Measurements from ENCODE around the gene ANAPC5.

ANAPC5 gene

GRCh38 chr12:121331248-121331647 lies 21.0 kb downstream of the ANAPC5 start:
- H3K4me3 ChIP-seq (ENCODE audit: control insufficient read depth in 1 of 7, extremely low read depth in 1 of 7, insufficient read depth in 4 of 7, low read depth in 2 of 7, low read length in 6 of 7), result no peak overlapping the region
- H3K27me3 ChIP-seq (replicated peaks in 2 of 5; ENCODE audit: control insufficient read depth in 4 of 5, insufficient read depth in 5 of 5, low read length in 4 of 5), result no peaks in the 10 kb centered on the region
- H3K27ac ChIP-seq (ENCODE audit: insufficient read depth in 1 of 2, low read depth in 1 of 2, low read length in 2 of 2, poor library complexity in 1 of 2, severe bottlenecking in 2 of 2), result no peak overlapping the region
- H3K36me3 ChIP-seq (ENCODE audit: control insufficient read depth in 4 of 4, insufficient read depth in 4 of 4, low read length in 3 of 4), result peaks cover 25 to 84% (median 50%) of the 10 kb centered on the region in 4 experiments
- WGBS (ENCODE audit: insufficient coverage), result 100% methylated on average over 5 of the region's 6 CpGs
- ChIA-PET POLR2A (no interaction called here), CTCF (interaction anchor here (0.6 to 11.5 kb wide), 2 partner anchors 8 to 112 kb away, joined by 3 to 123 read pairs; no protein-coding TSS in a partner anchor)
- peaks cover 7 to 26% (median 22%) of the 10 kb centered on the region in 4 experiments for H3K4me1 ChIP-seq (ENCODE audit: control extremely low read depth in 1 of 4, control insufficient read depth in 4 of 4, insufficient read depth in 4 of 4, low read length in 3 of 4)
- H3K9me3 ChIP-seq (ENCODE audit: control extremely low read depth in 1 of 5, control insufficient read depth in 4 of 5, insufficient read depth in 2 of 5, low read depth in 1 of 5, low read length in 4 of 5), result no peaks in the 10 kb centered on the region
- no peak for DNase-seq

DNA sequence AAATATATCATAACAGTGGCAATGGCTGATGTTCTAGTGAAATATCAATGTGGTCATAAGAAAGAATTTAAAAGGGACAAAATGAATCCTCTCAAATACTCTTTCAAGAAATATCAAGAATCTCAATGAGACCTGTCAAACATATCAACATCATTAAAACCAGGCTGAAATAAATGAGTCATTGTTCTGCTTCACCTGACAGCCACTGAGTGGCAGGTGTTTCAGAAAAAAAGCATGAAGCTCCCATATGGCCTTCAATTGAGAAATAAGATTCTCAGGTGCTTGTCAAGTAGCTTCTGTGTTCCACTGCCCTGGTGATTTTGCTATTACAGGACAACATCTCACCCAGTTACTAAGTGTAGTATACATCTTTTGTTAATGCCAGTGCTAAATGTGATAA lies 21.5 kb downstream of the ANAPC5 start:
- ChIA-PET POLR2A (no interaction called here), CTCF (interaction anchor here (11.5 kb wide), 1 partner anchor 113 kb away, joined by 123 read pairs; no protein-coding TSS in a partner anchor)
- Histone ChIP-seq H3K27ac (ENCODE audit: insufficient read depth in 1 of 2, low read depth in 1 of 2, low read length in 2 of 2, poor library complexity in 1 of 2, severe bottlenecking in 2 of 2) (no peak overlapping the region), H3K4me3 (ENCODE audit: control insufficient read depth in 1 of 7, extremely low read depth in 1 of 7, insufficient read depth in 4 of 7, low read depth in 2 of 7, low read length in 6 of 7) (no peak overlapping the region), H3K9me3 (ENCODE audit: control extremely low read depth in 1 of 5, control insufficient read depth in 4 of 5, insufficient read depth in 2 of 5, low read depth in 1 of 5, low read length in 4 of 5) (no peaks in the 10 kb centered on the region), H3K27me3 (replicated peaks in 2 of 5; ENCODE audit: control insufficient read depth in 4 of 5, insufficient read depth in 5 of 5, low read length in 4 of 5) (no peaks in the 10 kb centered on the region), H3K4me1 (ENCODE audit: control extremely low read depth in 1 of 4, control insufficient read depth in 4 of 4, insufficient read depth in 4 of 4, low read length in 3 of 4) (peaks cover 10 to 32% (median 27%) of the 10 kb centered on the region in 4 experiments), H3K36me3 (ENCODE audit: control insufficient read depth in 4 of 4, insufficient read depth in 4 of 4, low read length in 3 of 4) (peaks cover 25 to 87% (median 50%) of the 10 kb centered on the region in 4 experiments)
- DNase-seq, result no peak

DNA sequence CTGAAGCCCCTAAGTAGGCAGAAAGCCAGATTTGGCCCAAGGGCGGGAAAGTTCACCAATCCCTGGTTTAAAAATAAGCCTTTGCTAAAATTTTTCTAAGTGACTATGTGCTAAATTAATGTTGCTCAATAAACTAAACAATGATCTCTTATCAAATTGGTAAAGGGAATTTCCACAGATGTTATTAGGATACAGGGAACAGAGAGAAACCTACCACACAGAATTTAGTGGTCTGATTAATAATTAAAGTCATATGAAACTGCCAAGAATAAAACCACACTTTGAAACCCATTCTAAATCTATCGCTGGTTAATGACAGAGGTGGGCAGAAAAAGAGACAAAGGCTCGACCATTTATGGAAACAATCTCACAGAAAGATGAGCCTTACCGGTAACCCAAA lies 22.0 kb downstream of the ANAPC5 start:
- POLR2A ChIA-PET, result no interaction called here
- Histone ChIP-seq H3K4me1 (ENCODE audit: control extremely low read depth in 1 of 4, control insufficient read depth in 4 of 4, insufficient read depth in 4 of 4, low read length in 3 of 4) (peaks cover 10 to 34% (median 29%) of the 10 kb centered on the region in 4 experiments), H3K27me3 (replicated peaks in 2 of 5; ENCODE audit: control insufficient read depth in 4 of 5, insufficient read depth in 5 of 5, low read length in 4 of 5) (no peaks in the 10 kb centered on the region), H3K36me3 (ENCODE audit: control insufficient read depth in 4 of 4, insufficient read depth in 4 of 4, low read length in 3 of 4) (peaks cover 25 to 85% (median 48%) of the 10 kb centered on the region in 4 experiments), H3K9me3 (ENCODE audit: control extremely low read depth in 1 of 5, control insufficient read depth in 4 of 5, insufficient read depth in 2 of 5, low read depth in 1 of 5, low read length in 4 of 5) (no peaks in the 10 kb centered on the region), H3K27ac (ENCODE audit: insufficient read depth in 1 of 2, low read depth in 1 of 2, low read length in 2 of 2, poor library complexity in 1 of 2, severe bottlenecking in 2 of 2) (no peak overlapping the region), H3K4me3 (ENCODE audit: control insufficient read depth in 1 of 7, extremely low read depth in 1 of 7, insufficient read depth in 4 of 7, low read depth in 2 of 7, low read length in 6 of 7) (no peak overlapping the region)
- DNase-seq, result no peak
- WGBS (ENCODE audit: insufficient coverage), result 100% methylated on average over 3 of the region's 4 CpGs
- CTCF ChIA-PET, result interaction anchor here (1.1 to 11.5 kb wide), 2 partner anchors 112 to 113 kb away, joined by 4 to 123 read pairs; no protein-coding TSS in a partner anchor

- no peak overlapping the region for H3K27ac ChIP-seq (ENCODE audit: insufficient read depth in 1 of 2, low read depth in 1 of 2, low read length in 2 of 2, poor library complexity in 1 of 2, severe bottlenecking in 2 of 2)
- peaks cover 25 to 88% (median 50%) of the 10 kb centered on the region in 4 experiments for H3K36me3 ChIP-seq (ENCODE audit: control insufficient read depth in 4 of 4, insufficient read depth in 4 of 4, low read length in 3 of 4)
- no peaks in the 10 kb centered on the region for H3K27me3 ChIP-seq (replicated peaks in 2 of 5; ENCODE audit: control insufficient read depth in 4 of 5, insufficient read depth in 5 of 5, low read length in 4 of 5)
- no peak for DNase-seq
- POLR2A ChIA-PET, result no interaction called here
- peaks cover 10 to 34% (median 29%) of the 10 kb centered on the region in 4 experiments for H3K4me1 ChIP-seq (ENCODE audit: control extremely low read depth in 1 of 4, control insufficient read depth in 4 of 4, insufficient read depth in 4 of 4, low read length in 3 of 4)
- H3K4me3 ChIP-seq (ENCODE audit: control insufficient read depth in 1 of 7, extremely low read depth in 1 of 7, insufficient read depth in 4 of 7, low read depth in 2 of 7, low read length in 6 of 7), result no peak overlapping the region
- CTCF ChIA-PET, result interaction anchor here (0.6 to 2.8 kb wide), 8 partner anchors 9 to 236 kb away, joined by 3 to 9 read pairs (median 4); no protein-coding TSS in a partner anchor
- no peaks in the 10 kb centered on the region for H3K9me3 ChIP-seq (ENCODE audit: control extremely low read depth in 1 of 5, control insufficient read depth in 4 of 5, insufficient read depth in 2 of 5, low read depth in 1 of 5, low read length in 4 of 5)
- WGBS (ENCODE audit: insufficient coverage), result 90% methylated on average over 2 of the region's 4 CpGs
These were observed 23.6 kb downstream of the ANAPC5 start for GRCh38 chr12:121328620-121329019.

- CTCF ChIA-PET, result interaction anchor here (1.2 to 4.2 kb wide), 5 partner anchors 8 to 116 kb away, joined by 5 to 19 read pairs (median 9); no protein-coding TSS in a partner anchor
- 29% methylated on average over 16 of the region's 21 CpGs for WGBS (ENCODE audit: insufficient coverage)
- POLR2A ChIA-PET, result interaction anchor here (1.2 to 1.3 kb wide), 2 partner anchors 73 to 124 kb away, joined by 3 read pairs; partner anchors contain the start of gene RNF34
These were observed 25.1 kb downstream of the ANAPC5 start for GRCh38 chr12:121326996-121327674.

GRCh38 chr12:121325922-121326396 lies 26.3 kb downstream of the ANAPC5 start:
- ChIA-PET POLR2A (interaction anchor here (0.5 to 1.2 kb wide), 2 partner anchors 9 to 75 kb away, joined by 3 read pairs; partner anchors contain the start of gene RNF34), CTCF (interaction anchor here (1.0 to 4.2 kb wide), 4 partner anchors 9 to 117 kb away, joined by 3 to 19 read pairs (median 6); partner anchors contain the start of gene ANAPC5)
- H3K27me3 ChIP-seq (replicated peaks in 2 of 5; ENCODE audit: control insufficient read depth in 4 of 5, insufficient read depth in 5 of 5, low read length in 4 of 5), result no peaks in the 10 kb centered on the region
- peak overlapping the region in 1 of 7 experiments; percentile 23 for H3K4me3 ChIP-seq (ENCODE audit: control insufficient read depth in 1 of 7, extremely low read depth in 1 of 7, insufficient read depth in 4 of 7, low read depth in 2 of 7, low read length in 6 of 7)
- 6% methylated on average over 4 of the region's 5 CpGs for WGBS (ENCODE audit: insufficient coverage)
- peak overlapping the region; percentile 35 to 78 for H3K27ac ChIP-seq (ENCODE audit: insufficient read depth in 1 of 2, low read depth in 1 of 2, low read length in 2 of 2, poor library complexity in 1 of 2, severe bottlenecking in 2 of 2)
- no peaks in the 10 kb centered on the region for H3K9me3 ChIP-seq (ENCODE audit: control extremely low read depth in 1 of 5, control insufficient read depth in 4 of 5, insufficient read depth in 2 of 5, low read depth in 1 of 5, low read length in 4 of 5)
- peaks cover 10 to 34% (median 29%) of the 10 kb centered on the region in 4 experiments for H3K4me1 ChIP-seq (ENCODE audit: control extremely low read depth in 1 of 4, control insufficient read depth in 4 of 4, insufficient read depth in 4 of 4, low read length in 3 of 4)
- peaks cover 16 to 68% (median 39%) of the 10 kb centered on the region in 4 experiments for H3K36me3 ChIP-seq (ENCODE audit: control insufficient read depth in 4 of 4, insufficient read depth in 4 of 4, low read length in 3 of 4)
- peak; percentile 66 to 91 (median 85) for DNase-seq

More at GRCh38 chr12:121326996-121327674, 25.1 kb downstream of the ANAPC5 start:
- peak overlapping the region in 2 of 7 experiments; percentile 38 to 43 for H3K4me3 ChIP-seq (ENCODE audit: control insufficient read depth in 1 of 7, extremely low read depth in 1 of 7, insufficient read depth in 4 of 7, low read depth in 2 of 7, low read length in 6 of 7)
- H3K27me3 ChIP-seq (replicated peaks in 2 of 5; ENCODE audit: control insufficient read depth in 4 of 5, insufficient read depth in 5 of 5, low read length in 4 of 5), result no peaks in the 10 kb centered on the region
- no peaks in the 10 kb centered on the region for H3K9me3 ChIP-seq (ENCODE audit: control extremely low read depth in 1 of 5, control insufficient read depth in 4 of 5, insufficient read depth in 2 of 5, low read depth in 1 of 5, low read length in 4 of 5)
- H3K4me1 ChIP-seq (ENCODE audit: control extremely low read depth in 1 of 4, control insufficient read depth in 4 of 4, insufficient read depth in 4 of 4, low read length in 3 of 4), result peaks cover 10 to 34% (median 29%) of the 10 kb centered on the region in 4 experiments
- DNase-seq, result peak in 1 of 3 donors; percentile 40
- H3K36me3 ChIP-seq (ENCODE audit: control insufficient read depth in 4 of 4, insufficient read depth in 4 of 4, low read length in 3 of 4), result peaks cover 23 to 80% (median 48%) of the 10 kb centered on the region in 4 experiments
- H3K27ac ChIP-seq (ENCODE audit: insufficient read depth in 1 of 2, low read depth in 1 of 2, low read length in 2 of 2, poor library complexity in 1 of 2, severe bottlenecking in 2 of 2), result peak overlapping the region; percentile 35 to 78
